H1 (cell line): ENCODE data around the gene LNPEP. TPM values are rescaled to one million over a fixed set of nuclear protein-coding genes. Genes with fewer than 3 reads are reported as not detected.

Source experiments
- CTCF ChIA-PET: fragments of 300-600 bp; sonication (Branson Sonifier 250); formaldehyde crosslinking; loops from one replicate; lab custom pipeline; 2021; ENCODE audit not compliant: partially characterized antibody; lab: Charles Lee
- POLR2A ChIA-PET: fragments of 300-600 bp; sonication (Branson Sonifier 250); formaldehyde crosslinking; loops from one replicate; lab custom pipeline; 2021; ENCODE audit warnings: inconsistent platforms; ENCODE audit not compliant: partially characterized antibody; lab: Charles Lee
- DNase-seq, 2 experiments: peaks; one replicate each; pipeline versions ENCODE4 v3.0.0 to v3.0.0-alpha.2; 2010 to 2022; ENCODE audit warnings: low spot score in 2 of 2, low read depth in 1 of 2, mixed read lengths in 1 of 2
- FAIRE-seq: peaks from 2 replicates; lab custom pipeline; 2011; peaks lifted over from hg19 to GRCh38; lab: Jason Lieb, UNC
- H2AFZ ChIP-seq: 2 replicates; pipeline ENCODE4 v1.8.1; 2012; ENCODE audit warnings: low read length, inconsistent platforms
- H2AK5ac ChIP-seq: 2 replicates; pipeline ENCODE4 v1.6.1; 2013; ENCODE audit warnings: low read depth, low read length
- H2BK120ac ChIP-seq: replicated peaks from 2 replicates; pipeline ENCODE3; 2013; ENCODE audit warnings: low read depth, low read length, inconsistent platforms
- H2BK12ac ChIP-seq: 2 replicates; pipeline ENCODE4 v1.6.1; 2013; ENCODE audit warnings: low read depth, low read length
- H2BK15ac ChIP-seq: 2 replicates; pipeline ENCODE4 v1.6.1; 2013; ENCODE audit warnings: low read length
- H2BK20ac ChIP-seq: 2 replicates; pipeline ENCODE4 v1.6.1; 2013; ENCODE audit warnings: low read length
- H2BK5ac ChIP-seq: 2 replicates; pipeline ENCODE4 v1.6.1; 2013; ENCODE audit warnings: low read depth, low read length
- H3K14ac ChIP-seq: 2 replicates; pipeline ENCODE4 v1.6.1; 2013; ENCODE audit warnings: inconsistent platforms; ENCODE audit not compliant: insufficient read length
- H3K18ac ChIP-seq: 2 replicates; pipeline ENCODE4 v1.6.1; 2013; ENCODE audit warnings: low read length; ENCODE audit errors: extremely low read depth
- H3K23ac ChIP-seq: 2 replicates; pipeline ENCODE4 v1.6.1; 2013; ENCODE audit warnings: inconsistent platforms; ENCODE audit not compliant: insufficient read length
- H3K23me2 ChIP-seq: 2 replicates; pipeline ENCODE4 v1.6.1; 2013; ENCODE audit warnings: low read depth, low read length
- H3K27ac ChIP-seq: 2 replicates; pipeline ENCODE4 v1.6.1; 2011; ENCODE audit warnings: low read depth, low read length, inconsistent platforms
- H3K27me3 ChIP-seq, 4 experiments: replicated peaks in 1 of 4; 1 replicate in 1 of 4; 2 replicates in 3 of 4; pipeline versions ENCODE4 v1.6.1 to v1.8.1; 2011 to 2013; ENCODE audit warnings: low read length in 3 of 4, mild to moderate bottlenecking in 3 of 4, inconsistent platforms in 2 of 4, mixed read lengths in 2 of 4, moderate library complexity in 1 of 4; ENCODE audit not compliant: control insufficient read depth in 3 of 4, insufficient read depth in 3 of 4; ENCODE audit errors: extremely low read depth in 1 of 4
- H3K36me3 ChIP-seq, 4 experiments: 2 replicates each; pipeline versions ENCODE4 v1.6.1 to v1.8.1; 2011 to 2013; ENCODE audit warnings: mild to moderate bottlenecking in 4 of 4, low read length in 3 of 4, moderate library complexity in 2 of 4, control low read depth in 1 of 4, inconsistent platforms in 1 of 4; ENCODE audit not compliant: insufficient read depth in 4 of 4, control insufficient read depth in 2 of 4
- H3K4ac ChIP-seq: replicated peaks from 2 replicates; pipeline ENCODE3; 2013; ENCODE audit warnings: low read length, low read depth, mixed read lengths, inconsistent platforms; ENCODE audit not compliant: insufficient read length
- H3K4me1 ChIP-seq, 4 experiments: replicated peaks in 1 of 4; 1 replicate in 1 of 4; 2 replicates in 3 of 4; pipeline versions ENCODE4 v1.6.1 to v1.8.1; 2011 to 2013; ENCODE audit warnings: low read length in 3 of 4, inconsistent platforms in 2 of 4, mixed read lengths in 1 of 4; ENCODE audit not compliant: insufficient read depth in 4 of 4, control insufficient read depth in 3 of 4
- H3K4me2 ChIP-seq, 2 experiments: 2 replicates each; pipeline versions ENCODE4 v1.6.1 to v1.8.1; 2011 to 2013; ENCODE audit warnings: low read depth in 2 of 2, low read length in 2 of 2, control low read depth in 1 of 2, inconsistent platforms in 1 of 2, mild to moderate bottlenecking in 1 of 2; ENCODE audit not compliant: insufficient read depth in 1 of 2
- H3K4me3 ChIP-seq, 4 experiments: fragments of 200-600, 300-600 bp in 1 of 4; sonication (generic), shearing (Covaris generic), sonication (Bioruptor Twin) in 1 of 4; 2 replicates each; pipeline versions ENCODE4 v1.5.1 to v1.8.1; 2011 to 2016; ENCODE audit warnings: low read length in 4 of 4, low read depth in 3 of 4, control low read depth in 2 of 4, inconsistent platforms in 2 of 4, mild to moderate bottlenecking in 2 of 4, mixed read lengths in 1 of 4, moderate library complexity in 1 of 4; ENCODE audit not compliant: insufficient read depth in 2 of 4; ENCODE audit errors: extremely low read depth in 1 of 4
- H3K56ac ChIP-seq: replicated peaks from 2 replicates; pipeline ENCODE3; 2013; ENCODE audit warnings: low read depth, mild to moderate bottlenecking, mixed read lengths, low read length, inconsistent platforms; ENCODE audit not compliant: insufficient read length
- H3K79me1 ChIP-seq: 2 replicates; pipeline ENCODE4 v1.6.1; 2013; ENCODE audit warnings: low read depth, low read length, control low read depth
- H3K79me2 ChIP-seq, 2 experiments: 2 replicates each; pipeline versions ENCODE4 v1.6.1 to v1.8.1; 2012 to 2013; ENCODE audit warnings: low read length in 2 of 2, mild to moderate bottlenecking in 2 of 2, inconsistent platforms in 1 of 2; ENCODE audit not compliant: insufficient read depth in 2 of 2, control insufficient read depth in 1 of 2
- H3K9ac ChIP-seq, 4 experiments: replicated peaks in 1 of 4; 1 replicate in 1 of 4; 2 replicates in 3 of 4; pipeline versions ENCODE4 v1.6.1 to v1.8.1; 2011 to 2013; ENCODE audit warnings: low read depth in 3 of 4, low read length in 3 of 4, control low read depth in 2 of 4, mild to moderate bottlenecking in 2 of 4, moderate library complexity in 2 of 4, inconsistent platforms in 1 of 4; ENCODE audit errors: extremely low read depth in 1 of 4
- H3K9me3 ChIP-seq, 2 experiments: 2 replicates each; pipeline versions ENCODE4 v1.6.1 to v1.8.1; 2012 to 2013; ENCODE audit warnings: mild to moderate bottlenecking in 2 of 2, moderate library complexity in 2 of 2, control low read depth in 1 of 2, inconsistent platforms in 1 of 2, low read depth in 1 of 2, low read length in 1 of 2, mixed read lengths in 1 of 2; ENCODE audit not compliant: insufficient read depth in 2 of 2
- H4K20me1 ChIP-seq, 2 experiments: replicated peaks in 1 of 2; 2 replicates each; pipeline versions ENCODE3 to v1.8.1; 2011 to 2013; ENCODE audit warnings: inconsistent platforms in 2 of 2, low read length in 2 of 2, mild to moderate bottlenecking in 1 of 2; ENCODE audit not compliant: insufficient read depth in 2 of 2, control insufficient read depth in 1 of 2
- H4K5ac ChIP-seq: 2 replicates; pipeline ENCODE4 v1.6.1; 2013; ENCODE audit warnings: low read length, low read depth, mixed read lengths, inconsistent platforms; ENCODE audit not compliant: insufficient read length
- H4K8ac ChIP-seq: 2 replicates; pipeline ENCODE4 v1.8.0; 2013; ENCODE audit warnings: mild to moderate bottlenecking, moderate library complexity, low read length, inconsistent platforms; ENCODE audit not compliant: insufficient read depth; ENCODE audit errors: extremely low read depth
- H4K91ac ChIP-seq: replicated peaks from 2 replicates; pipeline ENCODE3; 2013; ENCODE audit warnings: low read length, mixed read lengths, inconsistent platforms; ENCODE audit not compliant: insufficient read length
- EP300 ChIP-seq, 2 experiments: IDR thresholded peaks; 1 replicate in 1 of 2; 2 replicates in 1 of 2; pipeline ENCODE4 v1.6.1; 2011 to 2012; ENCODE audit warnings: low read depth in 2 of 2, low read length in 2 of 2, mild to moderate bottlenecking in 2 of 2, borderline replicate concordance in 1 of 2, inconsistent platforms in 1 of 2, moderate library complexity in 1 of 2
- WGBS, 2 experiments: shearing (Covaris generic) in 1 of 2; methylation state at CpG; one replicate each; pipeline versions ENCODE4 v1.1.6 to v1.1.7; 2013 to 2015; ENCODE audit warnings: low lambda C conversion rate in 2 of 2, mixed read lengths in 2 of 2, inconsistent platforms in 1 of 2, low coverage in 1 of 2, missing lambda C conversion rate in 1 of 2; ENCODE audit not compliant: insufficient replicate concordance in 2 of 2, insufficient coverage in 1 of 2, insufficient read length in 1 of 2; ENCODE audit errors: extremely low coverage in 1 of 2, missing lambda C conversion rate in 1 of 2; 5-methylcytosine and 5-hydroxymethylcytosine counted together
- polyA plus RNA-seq, 7 experiments: library from polyadenylated mRNA; depleted of rRNA in 3 of 7; stranded (reverse) in 5 of 7; unstranded in 2 of 7; fragments of >200 nt in 5 of 7; fragments of 200-250 nt in 2 of 7; gene quantifications; 1 replicate in 5 of 7; 2 replicates in 1 of 7; 4 replicates in 1 of 7; pipeline versions ENCODE4 v1.2.1 to v1.2.3, GENCODE V29; 2011 to 2013; ENCODE audit warnings: missing spikeins in 2 of 7, mixed read lengths in 2 of 7
- total RNA-seq: library from RNA; stranded (reverse); fragmentation: NEBNext Ultra II Directional; extraction: Animal tissue kit (Norgen Biotek cat#: 25700); gene quantifications from 2 replicates; pipeline ENCODE4 v1.2.1, GENCODE V29; 2021

LNPEP gene
- total and polyA plus RNA-seq, 2 of the 8 experiments (the other 6 are each of a cell fraction or from before 2014, with no cell fraction given) = 1.8 to 4.5 TPM

GRCh38 chr5:97041239-97041638 lies 105.4 kb downstream of the LNPEP start:
- Histone ChIP-seq H3K27ac (no peak overlapping the region), H3K9me3 (no peaks in the 10 kb centered on the region), H3K4me1 (peaks cover 0 to 9% (median under 1%) of the 10 kb centered on the region in 4 experiments; a peak in 3 of 7 replicates), H3K56ac (no peak overlapping the region), H3K4ac (no peak overlapping the region), H2AFZ (no peak overlapping the region), H4K20me1 (no peaks in the 10 kb centered on the region), H2BK15ac (no peak overlapping the region), H4K8ac (no peak overlapping the region), H3K36me3 (no peaks in the 10 kb centered on the region), H3K18ac (no peak overlapping the region), H4K5ac (no peak overlapping the region), H3K79me1 (no peaks in the 10 kb centered on the region), H3K23me2 (peaks cover 4% of the 10 kb centered on the region; the same call in 1 of the 2 replicates), H2BK20ac (no peak overlapping the region), H3K27me3 (no peaks in the 10 kb centered on the region), H2BK5ac (no peak overlapping the region), H3K79me2 (no peaks in the 10 kb centered on the region), H2BK120ac (no peak overlapping the region), H3K4me2 (no peak overlapping the region), H3K23ac (no peak overlapping the region), H2AK5ac (no peak overlapping the region), H3K14ac (no peak overlapping the region), H4K91ac (no peak overlapping the region), H3K9ac (no peak overlapping the region), H3K4me3 (no peak overlapping the region), H2BK12ac (no peak overlapping the region)
- ChIA-PET CTCF (interaction anchor here (1.3 to 9.6 kb wide), 4 partner anchors 8 to 174 kb away, joined by 3 to 160 read pairs (median 5); partner anchors contain the start of gene LIX1), POLR2A (no interaction called here)
- TF ChIP-seq EP300 (IDR thresholded peaks at IDR 0.05; ENCODE audit: borderline replicate concordance in 1 of 2, low read depth in 2 of 2, low read length in 2 of 2) = no peak
- DNase-seq (no peak), FAIRE-seq (no peak)
- 78% methylated on average over 4 of the region's 4 CpGs; no CpG with 5 or more reads in 1 of the 2 experiments for WGBS, 2 experiments
